SKM-1 (cell line): ENCODE measurements around the gene DEDD2.

Source experiments
- DNase-seq: peaks from one replicate; lab custom pipeline; 2025; ENCODE audit not compliant: unreplicated experiment; lab: John Stamatoyannopoulos, UW

Gene DEDD2

GRCh38 chr19:42248270-42249148 is 31.0 kb upstream of the DEDD2 start:
- no peak for DNase-seq

GRCh38 chr19:42247640-42248199 is 30.2 kb upstream of the DEDD2 start:
- DNase-seq = no peak

- no peak for DNase-seq
These were observed 29.6 kb upstream of the DEDD2 start for GRCh38 chr19:42246922-42247639.

- DNase-seq = no peak
These were observed 28.9 kb upstream of the DEDD2 start for GRCh38 chr19:42246143-42246921.

- no peak for DNase-seq
These were observed 27.8 kb upstream of the DEDD2 start for GRCh38 chr19:42245231-42245630.

DNA sequence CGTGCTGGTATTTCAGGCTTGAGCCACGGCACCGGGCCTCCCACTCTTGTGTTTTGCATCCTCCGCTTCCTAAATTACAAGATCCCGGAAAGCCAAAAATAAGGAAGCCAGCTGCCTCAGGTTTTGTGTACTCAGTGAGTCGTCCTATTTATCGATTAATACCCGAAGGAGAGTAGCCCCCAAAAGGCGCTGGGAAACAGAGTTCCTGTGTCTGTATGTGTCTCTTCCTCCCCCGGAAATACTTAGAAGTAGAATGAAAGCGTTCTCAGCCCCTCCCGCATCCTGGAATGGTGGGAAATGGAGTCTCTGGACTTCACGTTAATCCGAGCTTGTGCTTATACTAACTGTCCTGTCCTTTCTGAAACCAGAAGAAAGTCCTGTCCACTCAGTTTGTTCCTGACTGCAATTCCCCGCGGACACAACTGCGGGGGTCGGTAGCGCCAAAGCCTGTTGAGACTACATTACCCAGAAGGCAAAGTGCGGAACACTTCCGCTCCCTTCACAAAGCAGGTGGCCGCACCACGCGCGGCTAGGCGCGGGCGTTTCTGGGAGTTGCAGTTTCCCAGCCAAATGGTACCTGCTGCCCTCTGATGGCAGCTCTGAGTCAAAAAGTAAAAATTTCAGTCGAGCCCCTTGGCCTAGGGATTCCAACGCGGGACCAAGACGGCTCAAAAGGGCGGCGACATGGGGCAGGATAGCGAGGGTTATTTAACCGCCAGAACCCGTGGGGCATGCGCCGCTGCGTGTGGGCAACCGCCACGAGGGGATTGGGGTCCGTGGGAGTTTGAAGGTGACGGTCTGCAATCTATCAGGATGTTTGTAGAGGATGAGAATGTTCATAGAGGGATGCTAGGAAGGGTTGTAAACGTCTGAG is 27.1 kb upstream of the DEDD2 start:
- DNase-seq = peak; percentile 42

DNA sequence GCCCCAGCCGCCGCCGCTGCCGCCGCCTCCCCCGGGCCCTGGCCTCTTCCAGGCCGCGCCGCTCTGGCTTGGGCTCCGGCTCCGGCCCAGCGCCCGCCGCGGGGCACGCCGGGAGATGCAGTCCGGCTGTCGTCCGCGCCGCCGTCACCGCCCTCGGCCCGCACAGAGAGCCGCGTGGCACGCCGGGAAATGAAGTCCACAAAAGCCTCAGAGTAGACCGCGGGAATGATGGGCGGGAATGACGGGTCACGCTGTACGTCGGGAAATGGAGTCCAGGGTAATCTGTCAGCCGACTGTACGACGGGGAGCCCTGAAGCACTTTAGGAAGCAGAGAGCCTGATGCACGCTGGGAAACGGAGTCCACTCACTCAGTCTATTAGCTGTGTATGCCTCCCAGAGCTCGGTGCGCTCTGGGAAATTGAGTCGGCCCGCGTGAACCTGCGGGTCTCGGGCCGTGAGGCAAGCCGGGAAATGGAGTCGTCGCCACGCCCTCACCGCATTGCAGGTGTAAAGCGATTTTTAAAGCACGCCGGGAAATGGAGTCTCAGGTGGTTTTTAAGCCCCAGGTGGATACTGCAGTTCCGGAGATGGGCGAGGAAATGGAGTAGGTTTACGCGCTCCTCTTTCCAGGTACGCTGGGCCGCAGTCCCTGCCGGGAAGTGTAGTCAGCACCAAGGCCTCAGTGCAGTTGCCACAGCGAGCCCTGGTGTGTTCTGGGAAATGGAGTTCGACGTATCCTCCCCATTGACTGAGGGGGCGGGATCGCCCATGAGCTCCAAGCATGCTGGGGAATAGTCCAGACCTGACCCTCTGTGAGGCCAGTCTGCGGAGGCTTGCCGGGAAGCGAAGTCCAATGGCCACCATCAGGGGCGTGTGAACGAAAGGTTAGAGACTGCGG is 25.3 kb upstream of the DEDD2 start, which contains the start of gene GSK3A:
Gene GSK3A (minus strand): TSS at position 91 of the 898 bp plus-strand sequence. CDS start 137 bp downstream, outside the sequence.
- peak; percentile 87 for DNase-seq

- no peak for DNase-seq
These were observed 24.6 kb upstream of the DEDD2 start for GRCh38 chr19:42242069-42242511.

DNA sequence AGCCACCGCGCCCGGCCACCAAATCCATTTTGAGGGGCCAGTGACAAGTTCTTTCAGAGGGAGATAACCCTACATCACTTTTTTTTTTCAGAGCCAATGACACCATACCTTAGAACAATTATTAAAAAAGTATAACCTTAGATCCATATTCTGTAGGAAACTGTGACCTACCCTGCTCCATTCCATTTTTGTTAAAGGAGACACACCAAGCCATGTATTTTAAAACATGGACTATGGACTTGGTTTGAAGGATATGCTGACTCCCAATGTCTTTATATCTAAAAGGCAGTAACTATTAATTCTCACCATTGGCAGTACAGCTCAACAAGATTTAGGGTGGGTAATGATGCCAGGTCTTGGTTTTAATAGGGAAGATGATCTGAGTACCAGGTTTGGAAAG is 23.8 kb upstream of the DEDD2 start:
- no peak for DNase-seq

DNA sequence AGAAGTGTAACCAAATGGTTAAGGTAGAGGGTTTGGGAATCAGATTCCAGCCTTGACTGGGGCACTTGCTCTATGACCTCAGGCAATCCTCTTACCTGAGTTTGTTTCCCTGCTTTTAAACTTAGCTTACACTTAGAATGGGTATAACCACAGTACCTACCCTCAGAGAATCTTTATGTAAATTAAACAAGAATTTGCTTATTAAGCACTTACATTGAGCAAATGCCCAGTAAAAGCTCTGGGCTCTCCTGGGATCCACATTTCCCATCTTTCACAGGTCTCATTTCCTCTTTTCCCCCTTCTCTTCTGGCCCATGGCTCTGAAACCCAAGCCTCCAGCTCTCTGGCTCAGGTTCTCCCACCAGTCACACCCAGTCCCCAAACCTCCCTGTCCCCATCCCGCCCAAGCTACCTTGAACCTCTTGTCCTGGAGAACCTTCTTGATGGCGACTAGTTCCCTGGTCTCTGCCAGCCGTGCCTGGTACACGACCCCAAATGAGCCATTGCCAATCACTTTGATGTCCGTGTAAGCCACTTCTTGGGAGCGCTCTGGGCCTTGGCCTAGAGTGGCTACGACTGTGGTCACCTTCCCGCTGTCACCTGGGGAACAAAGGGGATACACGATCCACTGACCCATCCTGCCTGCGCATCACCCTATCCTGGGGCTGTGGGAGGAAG is 22.2 kb upstream of the DEDD2 start:
- DNase-seq = no peak

GRCh38 chr19:42235181-42235580 is 17.7 kb upstream of the DEDD2 start:
- no peak for DNase-seq

DNA sequence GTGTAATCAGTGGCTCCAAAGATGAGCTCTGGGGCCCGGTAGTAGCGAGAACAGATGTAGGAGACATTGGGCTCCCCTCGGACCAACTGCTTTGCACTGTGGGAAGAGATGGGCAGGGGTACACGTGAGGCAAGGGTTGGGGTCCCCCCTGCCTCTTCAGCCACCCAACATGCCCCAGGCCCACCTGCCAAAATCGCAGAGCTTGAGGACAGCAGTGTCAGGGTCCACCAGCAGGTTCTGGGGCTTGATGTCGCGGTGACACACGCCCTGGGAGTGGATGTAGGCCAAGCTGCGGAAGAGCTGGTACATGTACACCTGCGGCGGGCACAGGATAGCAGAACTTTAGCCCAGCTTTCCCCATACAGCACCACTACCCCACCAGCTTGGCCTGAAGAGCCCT is 16.9 kb upstream of the DEDD2 start:
- DNase-seq = no peak

DNA sequence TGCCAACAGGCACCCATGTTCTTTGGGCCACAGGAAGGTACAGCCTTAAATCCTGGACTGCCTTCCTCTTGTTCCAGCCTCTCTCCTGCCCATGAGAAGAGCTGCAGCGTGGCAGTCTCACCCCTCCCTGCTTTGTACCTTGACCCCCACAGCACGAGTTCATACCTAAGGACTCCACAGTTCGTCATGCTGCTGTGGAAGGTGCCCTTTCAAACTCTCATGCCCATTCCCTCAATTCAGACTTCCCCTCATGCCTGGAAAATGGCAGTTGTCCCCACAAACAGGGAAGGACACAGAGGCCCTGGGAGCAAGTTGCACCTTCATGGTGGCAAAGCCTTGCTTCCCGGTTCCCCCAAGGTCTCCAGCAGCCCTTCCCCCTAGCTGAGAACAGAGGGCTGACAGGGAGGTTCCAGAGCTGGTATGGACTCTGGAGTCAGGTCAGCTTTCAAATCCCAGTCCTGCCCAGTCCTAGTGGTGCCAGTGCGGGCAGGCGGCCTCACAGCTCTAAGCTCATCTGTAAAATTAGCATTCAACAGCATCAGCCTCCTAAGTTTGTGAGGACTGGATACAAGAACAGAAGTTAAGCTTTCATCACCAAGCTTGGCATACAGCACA is 16.3 kb upstream of the DEDD2 start:
- DNase-seq = no peak

DNA sequence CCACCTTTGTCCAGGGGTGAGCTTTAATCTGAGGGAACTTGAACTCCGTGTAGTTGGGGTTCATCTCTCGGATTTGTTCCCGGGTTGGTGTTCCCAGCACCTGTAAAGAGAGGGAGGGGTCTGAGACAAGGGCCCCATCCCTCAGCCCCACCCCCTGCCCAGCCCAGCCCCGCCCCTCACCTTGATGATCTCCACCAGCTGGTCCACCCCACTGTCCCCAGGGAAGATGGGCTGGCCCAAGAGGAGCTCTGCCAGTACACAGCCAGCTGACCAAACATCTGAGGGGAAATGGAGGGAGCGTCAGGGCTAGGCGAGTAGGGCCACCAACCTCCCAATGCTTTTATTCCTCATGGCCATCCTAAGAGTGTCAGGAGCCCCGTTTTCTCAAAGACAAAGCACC is 15.6 kb upstream of the DEDD2 start:
- no peak for DNase-seq

GRCh38 chr19:42232435-42232834 is 15.0 kb upstream of the DEDD2 start:
- no peak for DNase-seq

DNA sequence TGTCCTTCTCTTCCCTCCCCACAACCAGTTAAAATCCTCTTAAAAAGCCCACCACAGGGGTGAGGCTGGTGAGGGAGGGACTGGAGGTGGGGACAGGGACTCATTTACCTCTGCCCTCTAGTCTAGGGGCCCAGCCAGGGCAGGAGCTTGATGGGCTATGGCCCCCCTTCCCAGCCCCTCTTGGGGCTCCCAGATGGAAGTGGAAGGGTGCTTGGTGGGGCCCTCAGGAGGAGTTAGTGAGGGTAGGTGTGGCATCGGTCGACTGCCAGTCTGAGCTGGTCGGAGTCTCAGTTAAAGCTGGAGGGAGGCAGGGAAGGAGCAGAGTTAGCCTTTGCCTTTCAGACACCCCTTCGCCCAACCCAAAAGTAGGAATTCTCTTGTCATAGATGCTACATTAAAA is 13.1 kb upstream of the DEDD2 start:
- DNase-seq = no peak

- DNase-seq = no peak
These were observed 12.4 kb upstream of the DEDD2 start for GRCh38 chr19:42229855-42230351.

- no peak for DNase-seq
These were observed 11.9 kb upstream of the DEDD2 start for GRCh38 chr19:42229301-42229854.
